VCaP (cell line): ENCODE results near the gene SUCO.

ENCODE experiments used
- H3K27ac ChIP-seq: fragments of 450-650 bp; 2 replicates; pipeline ENCODE4 v1.5.1; 2017
- CTCF ChIP-seq: fragments of 450-650 bp; conservative IDR thresholded peaks from 2 replicates; pipeline ENCODE4 v1.5.1; 2017; ENCODE audit warnings: mild to moderate bottlenecking, moderate library complexity

Gene SUCO

DNA sequence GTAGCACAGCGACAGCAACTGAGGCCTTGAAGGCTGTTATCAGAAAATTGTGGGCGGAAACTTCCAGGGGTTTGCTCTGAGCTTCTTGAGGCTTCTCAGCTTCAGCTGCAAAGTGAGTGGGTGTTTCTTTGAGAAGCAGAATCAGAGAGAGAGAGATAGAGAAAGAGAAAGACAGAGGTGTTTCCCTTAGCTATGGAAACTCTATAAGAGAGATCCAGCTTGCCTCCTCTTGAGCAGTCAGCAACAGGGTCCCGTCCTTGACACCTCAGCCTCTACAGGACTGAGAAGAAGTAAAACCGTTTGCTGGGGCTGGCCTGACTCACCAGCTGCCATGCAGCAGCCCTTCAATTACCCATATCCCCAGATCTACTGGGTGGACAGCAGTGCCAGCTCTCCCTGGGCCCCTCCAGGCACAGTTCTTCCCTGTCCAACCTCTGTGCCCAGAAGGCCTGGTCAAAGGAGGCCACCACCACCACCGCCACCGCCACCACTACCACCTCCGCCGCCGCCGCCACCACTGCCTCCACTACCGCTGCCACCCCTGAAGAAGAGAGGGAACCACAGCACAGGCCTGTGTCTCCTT, 126.0 kb downstream of the SUCO start, which contains the start of gene FASLG:
TSS of gene FASLG (plus strand) at position 233 of the 583 bp plus-strand sequence. CDS start at position 332, 99 bp downstream.
- no peak within 1 kb of the TSS for H3K27ac ChIP-seq
- no peak for TF ChIP-seq CTCF

DNA sequence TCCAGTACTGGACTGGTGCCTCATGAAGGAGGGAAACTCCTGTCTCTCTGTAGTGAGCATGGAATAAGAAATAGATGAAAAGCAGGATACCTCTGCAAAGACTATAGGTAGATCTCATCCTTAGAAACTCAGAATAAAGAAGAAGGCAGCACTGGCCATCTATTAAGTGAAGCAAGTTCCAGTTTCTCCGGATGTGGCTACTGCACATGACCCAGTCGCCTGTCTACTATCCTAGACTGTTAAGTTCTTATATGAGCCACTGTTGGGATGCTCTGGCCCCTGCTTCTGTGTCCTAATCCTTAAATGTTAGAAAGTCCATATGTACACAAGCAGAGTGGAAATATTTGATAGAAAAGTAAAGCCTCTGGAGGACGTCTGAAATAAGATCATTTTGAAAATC, 128.2 kb downstream of the SUCO start:
- TF ChIP-seq CTCF = no peak
- H3K27ac ChIP-seq = no peak overlapping the region
